GM18499 (cell line): ENCODE results near the gene MTX1.
A peak's percentile ranks its signal among the peaks of the same experiment; 100 is the strongest.
"Not testable (repeated sequence)": the region's sequence is repeated elsewhere in the genome, so short reads cannot be mapped to it uniquely, and the experiment has no call there.

ENCODE experiments used
- ATAC-seq: cut with Tn5 transposase; IDR thresholded peaks from one replicate; pipeline ENCODE4 v1.9.1; 2021; ENCODE audit warnings: moderate number of reproducible peaks; ENCODE audit not compliant: insufficient read depth, unreplicated experiment

The MTX1 gene

GRCh38 chr1:155208541-155209311 is at the start of gene MTX1:
Gene MTX1 (plus strand): TSS chr1:155208695. CDS start chr1:155208805, 110 bp downstream.
- no peak for ATAC-seq

- no peak for ATAC-seq
Observed at GRCh38 chr1:155158991-155159390, 49.5 kb upstream of the MTX1 start.

- ATAC-seq, result no peak
Observed at GRCh38 chr1:155160128-155160527, 48.4 kb upstream of the MTX1 start.

- ATAC-seq, result not testable (repeated sequence)
Observed at GRCh38 chr1:155162631-155163030, 45.9 kb upstream of the MTX1 start.

- not testable (repeated sequence) for ATAC-seq
Observed at GRCh38 chr1:155163785-155164184, 44.7 kb upstream of the MTX1 start.

- not testable (repeated sequence) for ATAC-seq
Observed at GRCh38 chr1:155164625-155165024, 43.9 kb upstream of the MTX1 start.

GRCh38 chr1:155166051-155166470 is 42.4 kb upstream of the MTX1 start:
- ATAC-seq, result no peak

- ATAC-seq, result no peak
Observed at GRCh38 chr1:155166471-155167165, 41.9 kb upstream of the MTX1 start.

GRCh38 chr1:155167166-155168104 is 41.1 kb upstream of the MTX1 start:
- no peak for ATAC-seq

- ATAC-seq, result not testable (repeated sequence)
Observed at GRCh38 chr1:155168105-155168445, 40.4 kb upstream of the MTX1 start.

GRCh38 chr1:155168456-155169210 is 39.9 kb upstream of the MTX1 start:
- ATAC-seq, result no peak

- no peak for ATAC-seq
Observed at GRCh38 chr1:155169541-155169940, 39.0 kb upstream of the MTX1 start.

GRCh38 chr1:155170101-155170785 is 38.3 kb upstream of the MTX1 start:
- no peak for ATAC-seq

GRCh38 chr1:155170806-155171205 is 37.7 kb upstream of the MTX1 start:
- no peak for ATAC-seq

- ATAC-seq, result no peak
Observed at GRCh38 chr1:155171836-155172731, 36.4 kb upstream of the MTX1 start.

- peak; percentile 54 for ATAC-seq
Observed at GRCh38 chr1:155172732-155173477, 35.6 kb upstream of the MTX1 start, which contains the start of gene KRTCAP2. Gene KRTCAP2 (minus strand): TSS chr1:155173304. CDS start chr1:155173224, 80 bp downstream.

GRCh38 chr1:155173478-155174323 is 34.8 kb upstream of the MTX1 start, which contains the start of gene TRIM46:
Gene TRIM46 (plus strand): TSS chr1:155173849. CDS start chr1:155173967, 118 bp downstream.
- ATAC-seq, result no peak
